Subcutaneous adipose tissue (tissue), 4 donors: Measurements from ENCODE around the gene CRIP3. TPM values are rescaled to one million over a fixed set of nuclear protein-coding genes. Genes with fewer than 3 reads are reported as not detected.

Experiments
- total RNA-seq, 4 donors: library from RNA; depleted of rRNA; stranded (reverse); fragments of >200 nt; gene quantifications; one replicate each; pipeline ENCODE4 v1.1.0, GENCODE V29; 2016
- TF ChIP-seq, protein P1 (sequence below): fragments of 450-650 bp; IDR thresholded peaks from one replicate; pipeline ENCODE4 v1.5.1; 2016; ENCODE audit warnings: low read depth, mild to moderate bottlenecking, control low read depth, antibody characterized with exemption, moderate library complexity

Gene CRIP3
- total RNA-seq, 4 donors from 2014 or later: 0.88 to 2.0 TPM; not detected in 2

DNA sequence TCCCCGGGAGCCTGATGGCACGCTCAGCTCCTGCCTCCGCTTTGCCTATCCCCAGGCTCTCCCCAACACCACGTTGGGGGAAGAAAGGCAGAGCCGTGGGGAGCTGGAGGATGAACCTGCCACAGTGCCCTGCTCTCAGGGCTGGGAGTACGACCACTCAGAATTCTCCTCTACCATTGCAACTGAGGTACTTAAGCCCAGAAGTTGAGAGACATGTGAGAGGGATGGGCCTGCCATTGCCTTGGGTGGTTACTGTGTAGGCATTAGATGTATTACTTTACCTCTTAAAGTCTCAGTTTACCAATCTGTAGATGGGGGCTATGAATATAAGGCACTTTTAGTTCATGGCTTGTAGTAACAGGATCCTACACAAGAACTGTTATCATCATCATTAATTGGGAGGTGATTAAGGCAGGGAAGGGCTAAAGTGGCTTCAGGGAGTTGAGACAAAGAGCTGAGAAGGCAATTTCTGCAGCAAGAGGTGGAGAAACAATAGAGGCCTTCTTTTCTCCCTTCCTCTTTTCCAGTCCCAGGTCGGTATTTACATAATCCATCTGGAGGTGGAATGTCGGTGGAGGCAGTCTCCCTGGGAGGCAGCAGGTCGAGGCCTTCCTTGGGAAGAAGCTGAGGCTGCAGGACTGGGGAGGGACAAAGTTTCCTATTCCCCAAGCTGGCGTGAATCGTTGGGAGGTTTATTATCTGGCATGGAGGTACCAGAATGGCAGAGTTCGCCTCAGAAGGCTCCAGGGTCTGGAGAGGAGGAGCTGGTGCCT, 9.9 kb downstream of the CRIP3 start:
- TF ChIP-seq, protein P1, sequence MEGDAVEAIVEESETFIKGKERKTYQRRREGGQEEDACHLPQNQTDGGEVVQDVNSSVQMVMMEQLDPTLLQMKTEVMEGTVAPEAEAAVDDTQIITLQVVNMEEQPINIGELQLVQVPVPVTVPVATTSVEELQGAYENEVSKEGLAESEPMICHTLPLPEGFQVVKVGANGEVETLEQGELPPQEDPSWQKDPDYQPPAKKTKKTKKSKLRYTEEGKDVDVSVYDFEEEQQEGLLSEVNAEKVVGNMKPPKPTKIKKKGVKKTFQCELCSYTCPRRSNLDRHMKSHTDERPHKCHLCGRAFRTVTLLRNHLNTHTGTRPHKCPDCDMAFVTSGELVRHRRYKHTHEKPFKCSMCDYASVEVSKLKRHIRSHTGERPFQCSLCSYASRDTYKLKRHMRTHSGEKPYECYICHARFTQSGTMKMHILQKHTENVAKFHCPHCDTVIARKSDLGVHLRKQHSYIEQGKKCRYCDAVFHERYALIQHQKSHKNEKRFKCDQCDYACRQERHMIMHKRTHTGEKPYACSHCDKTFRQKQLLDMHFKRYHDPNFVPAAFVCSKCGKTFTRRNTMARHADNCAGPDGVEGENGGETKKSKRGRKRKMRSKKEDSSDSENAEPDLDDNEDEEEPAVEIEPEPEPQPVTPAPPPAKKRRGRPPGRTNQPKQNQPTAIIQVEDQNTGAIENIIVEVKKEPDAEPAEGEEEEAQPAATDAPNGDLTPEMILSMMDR: no peak

DNA sequence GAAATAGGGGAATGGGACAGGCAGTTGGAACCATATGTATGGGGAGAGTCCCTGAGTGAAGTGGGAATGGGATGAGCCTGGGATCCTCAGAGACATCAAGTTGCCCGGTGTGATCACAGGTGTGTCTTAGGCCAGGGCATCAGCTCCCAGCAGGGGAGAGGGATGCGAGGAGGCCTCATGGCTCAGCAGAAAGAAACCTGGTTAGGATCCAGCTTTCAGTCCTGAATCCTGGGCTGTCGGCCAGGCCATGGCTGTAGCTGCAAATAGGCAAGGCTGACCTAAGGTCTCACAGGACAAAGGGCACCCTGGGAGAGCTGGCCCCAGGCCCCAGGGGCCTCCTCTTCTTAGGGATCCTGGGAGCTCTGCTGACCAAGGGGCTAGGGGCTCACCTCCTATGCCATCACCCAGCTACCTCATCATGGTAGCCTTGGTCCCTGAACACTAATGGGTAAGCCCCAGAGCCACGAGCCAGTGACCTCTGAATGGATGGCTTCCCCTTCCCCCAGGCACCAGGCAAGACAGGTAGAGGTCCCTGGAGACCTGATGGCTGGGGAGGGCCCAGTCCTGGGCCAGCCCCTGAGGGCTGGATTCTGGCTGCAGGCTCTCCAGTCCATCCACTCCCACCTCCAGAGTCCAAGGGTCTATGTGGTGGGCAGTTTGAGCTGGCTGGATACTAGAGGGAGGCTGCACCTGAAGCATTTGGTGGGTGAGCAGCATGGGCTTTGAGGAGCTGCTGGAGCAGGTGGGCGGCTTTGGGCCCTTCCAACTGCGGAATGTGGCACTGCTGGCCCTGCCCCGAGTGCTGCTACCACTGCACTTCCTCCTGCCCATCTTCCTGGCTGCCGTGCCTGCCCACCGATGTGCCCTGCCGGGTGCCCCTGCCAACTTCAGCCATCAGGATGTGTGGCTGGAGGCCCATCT, 10.7 kb downstream of the CRIP3 start, which contains the start of gene SLC22A7:
Gene SLC22A7 (plus strand): TSS at position 617 of the 921 bp plus-strand sequence. CDS start 99 bp downstream, at position 716.
- TF ChIP-seq, protein P1: no peak

DNA sequence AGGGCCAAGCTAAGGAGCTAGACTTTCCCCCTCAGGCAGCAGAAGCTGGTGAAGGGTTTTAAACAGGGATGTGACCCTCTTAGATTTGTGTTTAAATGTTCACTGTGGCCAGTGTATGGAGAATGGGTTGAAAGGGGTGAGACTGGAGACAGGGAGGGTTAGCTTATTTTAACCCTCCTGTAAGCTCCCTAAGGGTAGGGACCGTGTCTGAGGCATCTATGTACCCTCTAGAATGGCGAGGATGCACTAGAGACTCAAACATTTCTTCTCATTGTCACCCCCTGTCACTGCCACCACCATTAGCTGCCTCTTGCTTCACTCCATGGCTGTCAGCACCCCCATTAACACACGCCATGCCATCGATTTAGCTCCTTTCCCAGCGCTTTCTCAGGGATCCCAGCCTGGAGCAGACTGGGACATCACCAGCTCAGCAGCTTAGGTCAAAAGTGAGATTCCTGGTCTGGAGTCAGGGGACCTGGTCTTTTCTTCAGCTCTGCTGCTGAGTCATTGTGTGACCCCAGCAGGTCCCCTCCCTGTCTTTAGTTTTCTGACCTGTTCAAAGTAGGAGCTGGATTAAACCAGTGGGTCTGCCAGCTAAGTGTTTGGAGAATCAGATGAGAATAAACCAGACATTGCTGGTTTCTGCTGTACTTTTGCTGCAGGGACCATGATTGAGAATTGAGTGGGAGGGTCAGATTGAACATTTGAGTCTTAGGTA, 11.7 kb downstream of the CRIP3 start:
- TF ChIP-seq, protein P1: no peak

DNA sequence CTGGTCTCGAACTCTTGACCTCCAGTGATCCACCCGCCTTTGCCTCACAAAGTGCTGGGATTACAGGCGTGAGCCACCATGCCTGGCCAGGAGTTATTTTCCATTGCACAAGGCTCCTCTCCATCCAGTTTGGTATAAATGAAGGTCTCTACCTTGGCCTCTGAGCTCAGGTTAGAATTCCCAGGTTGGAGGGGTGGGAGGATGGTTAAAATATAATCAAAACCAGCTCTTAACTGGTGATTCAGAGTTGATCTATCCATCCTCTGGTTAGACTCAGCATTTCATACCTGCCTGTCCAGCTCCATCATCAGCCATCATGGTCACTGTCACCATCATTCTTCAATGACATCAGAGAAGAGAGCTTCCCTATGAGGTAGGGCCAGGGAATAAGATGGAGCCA, 13.2 kb downstream of the CRIP3 start:
- TF ChIP-seq, protein P1: no peak

DNA sequence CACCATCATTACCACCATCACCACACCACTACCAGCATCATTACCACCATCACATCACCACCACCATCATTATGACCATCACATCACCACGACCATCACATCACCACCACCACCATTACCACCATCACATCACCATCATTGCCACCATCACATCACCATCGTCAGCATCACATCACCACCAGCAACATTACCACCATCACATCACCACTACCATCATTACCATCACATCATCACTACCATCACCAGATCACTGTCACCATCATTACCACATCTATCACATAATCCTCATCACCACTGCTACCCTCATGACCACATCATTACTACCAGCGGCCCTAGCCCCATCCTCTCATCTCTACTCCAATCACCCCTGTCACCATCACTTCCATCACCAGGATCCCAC, 14.1 kb downstream of the CRIP3 start:
- TF ChIP-seq, protein P1: no peak

DNA sequence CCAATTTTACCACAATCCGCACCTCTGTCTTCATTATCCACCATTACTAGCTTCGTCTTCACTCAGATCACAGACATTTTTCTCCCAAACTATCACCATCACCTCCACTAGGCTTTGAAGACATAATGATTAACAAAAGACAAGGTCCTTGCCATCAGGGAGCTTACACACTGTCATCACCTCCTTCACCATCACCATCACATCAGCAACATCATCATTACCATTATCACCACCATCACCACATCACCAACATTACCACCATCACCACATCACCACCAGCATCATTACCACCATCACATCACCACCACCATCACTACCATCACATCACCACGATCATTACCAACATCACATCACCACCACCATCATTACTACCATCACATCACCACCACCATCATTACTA, 14.9 kb downstream of the CRIP3 start:
- TF ChIP-seq, protein P1: no peak
